HG03280 (cell line): ENCODE data around the gene PHEX.

Experiments used
- ATAC-seq: cut with Tn5 transposase; IDR thresholded peaks from one replicate; pipeline ENCODE4 v1.9.1; 2021; ENCODE audit warnings: mild to moderate bottlenecking, moderate library complexity; ENCODE audit not compliant: unreplicated experiment

PHEX gene

DNA sequence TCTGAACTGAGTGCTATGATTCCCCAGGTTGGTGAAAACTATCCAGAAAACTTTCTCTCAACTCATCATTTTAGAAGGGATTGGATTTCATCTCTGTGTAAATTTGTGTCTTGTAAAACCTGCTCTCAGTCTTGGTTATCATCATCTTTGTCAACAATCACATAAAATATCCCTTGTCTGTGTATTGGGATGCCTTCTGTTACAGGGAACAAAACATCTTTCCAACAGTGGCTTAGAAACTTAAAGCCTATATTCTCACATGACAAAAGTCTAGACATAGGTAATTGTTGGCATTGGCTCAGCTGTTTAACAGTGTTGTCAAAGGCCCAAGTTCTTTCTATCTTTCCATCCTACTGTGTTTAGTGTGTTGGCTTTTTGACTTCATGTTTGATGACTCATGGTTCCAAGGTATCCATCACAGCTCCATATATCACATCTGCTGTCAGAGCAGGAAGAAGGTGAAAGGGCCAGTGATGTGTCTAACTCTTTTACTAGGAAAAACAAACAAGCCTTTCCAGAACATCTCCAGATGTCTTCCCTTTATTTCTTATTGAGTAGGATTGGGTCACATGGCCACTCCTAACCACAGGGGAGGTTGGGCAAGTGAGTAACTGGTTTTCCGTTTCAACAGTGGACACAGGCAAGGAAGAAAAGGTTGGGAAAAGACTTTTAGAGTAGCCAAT lies 65.0 kb downstream of the PHEX start:
- no peak for ATAC-seq

DNA sequence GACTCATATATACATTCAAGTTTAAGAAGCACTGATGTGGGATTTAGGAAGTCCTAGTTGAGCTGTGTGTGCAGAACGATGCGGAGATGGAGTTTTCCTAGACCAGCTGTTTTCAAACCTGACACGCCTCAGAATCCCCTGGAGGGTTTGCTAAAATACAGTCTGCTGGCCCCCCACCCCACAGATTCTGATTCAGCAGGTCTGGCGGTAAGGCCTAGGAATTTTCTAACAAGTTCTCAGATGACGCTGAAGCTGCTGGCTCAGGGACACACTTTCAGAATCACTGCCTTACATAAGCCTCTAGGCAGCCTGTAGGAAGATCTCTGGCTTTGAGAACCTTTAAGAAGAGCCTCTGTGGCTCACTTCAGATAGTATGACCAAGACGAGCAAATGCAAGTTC lies 73.1 kb downstream of the PHEX start:
- no peak for ATAC-seq

DNA sequence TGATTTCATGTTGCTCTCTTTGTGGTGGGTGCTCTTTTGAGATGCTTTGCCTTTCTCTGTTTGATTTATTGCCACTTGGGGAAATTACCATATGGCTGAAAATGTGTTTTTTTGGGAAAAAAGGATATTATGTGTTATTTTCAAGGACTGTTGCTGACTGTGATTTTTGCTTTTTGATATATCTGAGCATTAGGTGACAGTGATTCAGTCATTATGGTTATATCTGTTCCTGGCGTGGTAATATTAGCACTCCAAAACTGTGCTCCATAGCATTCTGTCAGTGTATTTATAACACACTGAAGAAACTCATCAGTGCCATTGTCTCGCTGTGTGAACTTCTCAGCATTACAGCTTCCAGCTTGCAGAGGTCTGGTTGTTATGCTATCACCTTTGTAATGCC lies 73.8 kb downstream of the PHEX start:
- no peak for ATAC-seq

DNA sequence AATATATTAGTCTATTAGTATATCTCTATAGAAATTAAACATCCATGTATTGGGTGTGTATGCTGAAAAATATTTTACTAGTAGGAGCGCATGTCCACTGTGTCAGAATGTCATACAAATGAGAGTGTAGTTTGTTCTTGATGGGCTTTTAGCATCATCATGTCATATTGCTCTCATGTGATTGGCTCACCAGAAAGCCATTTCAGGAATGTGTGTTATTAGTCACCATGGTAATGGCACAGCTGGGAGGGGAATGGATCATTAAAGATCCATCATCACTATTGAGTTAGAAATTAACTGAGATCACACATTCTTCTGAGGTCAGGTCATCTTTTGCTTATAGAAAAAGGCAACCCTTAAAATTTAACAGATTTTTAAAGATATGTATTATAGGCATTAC lies 77.3 kb downstream of the PHEX start:
- no peak for ATAC-seq

DNA sequence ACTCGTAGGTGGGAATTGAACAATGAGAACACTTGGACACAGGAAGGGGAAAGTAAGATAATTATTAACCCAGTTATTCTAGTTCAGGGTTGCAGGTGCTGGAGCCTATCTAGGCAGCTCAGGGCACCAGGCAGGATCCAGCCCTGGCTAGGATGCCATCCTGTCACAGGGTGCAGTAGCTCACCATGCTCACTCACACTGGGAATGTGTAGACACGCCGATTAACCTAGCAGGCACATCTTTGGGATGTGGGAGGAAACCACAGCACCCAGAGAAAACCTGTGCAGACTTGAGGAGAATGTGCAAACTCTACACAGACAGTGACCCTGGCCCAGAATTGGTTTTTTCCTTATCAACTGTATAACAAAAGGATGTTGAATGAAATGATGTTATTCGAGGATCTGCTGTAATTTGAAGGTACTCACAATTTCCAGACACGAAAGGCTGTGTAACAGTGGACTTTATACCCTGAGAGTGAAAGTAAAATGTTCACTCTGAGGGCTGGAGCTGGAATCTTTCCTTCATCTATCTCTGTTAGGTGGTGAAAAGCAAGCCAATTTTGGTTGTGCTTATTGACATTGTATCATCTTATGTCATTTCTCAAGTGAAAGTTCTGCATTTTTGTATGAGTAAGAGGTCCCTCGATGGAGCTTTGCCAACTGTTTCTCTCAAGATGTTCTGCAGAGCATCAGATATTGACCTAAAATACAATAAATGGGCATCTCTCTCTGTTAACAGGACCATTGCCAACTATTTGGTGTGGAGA lies 78.8 kb downstream of the PHEX start:
- no peak for ATAC-seq

DNA sequence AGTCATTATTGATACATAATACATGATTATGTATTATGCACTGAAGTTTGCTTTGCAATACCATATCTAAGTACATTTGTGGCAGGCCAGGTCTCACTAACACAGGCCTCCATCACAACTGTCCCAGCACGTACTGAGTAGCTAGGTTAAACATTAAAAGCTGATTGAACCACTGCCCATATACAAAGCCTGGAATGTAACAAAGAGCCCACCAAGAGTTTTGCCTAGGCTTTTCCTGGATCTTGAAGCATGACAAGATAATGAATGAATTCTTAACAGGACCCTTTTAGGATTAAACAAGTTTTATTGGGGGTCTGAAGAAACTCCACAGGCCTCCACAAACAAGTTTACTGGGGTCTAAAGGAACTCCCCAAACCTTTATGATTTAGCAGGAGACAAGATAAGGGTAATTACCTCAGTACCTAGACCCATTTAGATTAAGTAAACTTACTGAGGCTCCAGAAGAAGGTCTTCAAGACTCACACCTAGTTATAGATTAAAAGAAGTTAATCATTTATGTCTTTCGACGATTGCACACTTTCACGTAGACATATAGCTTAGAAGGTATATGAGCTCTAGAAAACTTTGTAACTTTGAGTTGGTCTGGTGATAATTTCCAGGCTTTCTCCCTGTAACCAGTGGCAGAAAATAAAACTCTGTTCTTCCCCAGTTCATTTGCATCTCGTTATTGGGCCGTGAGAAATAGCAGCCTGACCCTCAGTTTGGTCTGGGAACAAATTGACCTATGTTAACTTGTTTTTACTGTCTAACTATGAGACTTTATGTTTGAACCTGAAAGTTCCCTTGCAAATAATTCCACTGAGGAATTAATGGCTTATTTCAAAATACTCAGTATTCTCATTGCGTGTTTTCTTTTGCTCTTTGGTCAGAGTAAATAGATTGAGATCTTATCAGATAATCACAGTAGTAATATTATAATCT lies 84.8 kb downstream of the PHEX start:
- no peak for ATAC-seq

DNA sequence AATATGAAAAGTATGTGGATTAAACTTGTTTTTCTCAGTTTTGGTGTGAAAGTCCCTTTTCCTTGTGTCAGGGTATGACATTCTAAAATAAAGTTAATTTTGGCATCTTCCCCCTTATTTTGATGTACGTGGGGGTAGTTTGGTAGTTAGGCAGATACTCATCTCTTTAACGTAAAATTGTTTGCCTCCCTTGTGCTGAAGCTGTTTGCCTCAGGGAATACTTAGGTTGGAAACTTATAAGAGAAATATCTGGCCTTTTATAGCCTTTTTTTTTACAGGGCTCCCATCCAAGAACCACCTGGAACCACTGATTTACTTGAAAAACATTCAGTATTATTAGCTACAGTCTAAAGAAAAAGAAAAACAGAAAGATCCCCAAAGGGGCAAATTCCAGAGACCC lies 85.5 kb downstream of the PHEX start:
- ATAC-seq = no peak

DNA sequence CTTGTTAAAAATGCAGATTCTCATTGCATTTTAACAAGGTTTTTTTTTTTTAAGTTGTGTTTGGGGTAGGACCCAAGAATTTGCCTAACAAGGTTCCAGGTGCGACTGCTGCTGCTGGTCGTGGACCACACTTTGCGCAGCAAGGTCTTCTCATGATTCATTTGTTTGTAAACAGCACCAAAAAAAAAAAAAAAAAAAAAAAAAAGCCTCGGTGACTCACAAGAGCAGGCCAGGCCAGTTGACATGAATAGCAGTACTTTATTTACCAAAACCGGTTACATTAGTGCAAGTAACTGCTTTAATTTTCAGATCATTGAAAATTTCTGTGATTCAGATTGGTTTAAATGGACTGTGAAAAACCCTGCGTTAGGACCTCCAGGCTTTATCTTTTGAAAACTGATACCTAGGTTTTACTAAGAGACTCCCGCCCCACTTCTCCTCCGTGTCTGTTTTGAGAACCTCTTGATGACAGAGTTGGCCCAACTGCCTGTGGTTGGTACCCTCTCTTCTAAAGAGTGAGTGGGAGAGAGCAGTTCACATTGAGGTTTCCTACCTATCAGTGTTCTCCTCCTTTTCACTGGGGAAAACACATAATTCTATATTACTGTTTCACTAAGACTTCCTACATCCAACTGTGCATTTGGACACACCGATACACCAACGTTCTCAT lies 86.2 kb downstream of the PHEX start:
- ATAC-seq = no peak

DNA sequence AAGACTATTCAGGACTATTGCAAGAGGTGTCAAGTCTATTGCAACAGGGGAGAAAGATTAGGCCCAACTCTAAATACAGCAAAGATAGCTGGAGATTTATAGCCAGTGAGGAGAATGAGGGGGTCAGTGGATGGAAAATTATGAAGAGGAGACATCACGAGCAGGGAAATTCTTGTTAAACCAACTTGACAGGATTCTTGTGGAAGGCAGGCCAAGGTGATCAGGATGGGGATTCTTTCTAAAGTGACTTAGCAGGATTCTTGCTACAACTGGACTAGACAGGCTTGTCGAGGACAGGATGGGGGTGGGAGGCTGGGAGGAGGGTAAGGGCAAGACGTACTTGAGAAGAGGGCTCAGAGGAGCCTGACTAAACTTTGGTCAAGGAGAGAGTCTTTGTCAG lies 89.0 kb downstream of the PHEX start:
- ATAC-seq = no peak

DNA sequence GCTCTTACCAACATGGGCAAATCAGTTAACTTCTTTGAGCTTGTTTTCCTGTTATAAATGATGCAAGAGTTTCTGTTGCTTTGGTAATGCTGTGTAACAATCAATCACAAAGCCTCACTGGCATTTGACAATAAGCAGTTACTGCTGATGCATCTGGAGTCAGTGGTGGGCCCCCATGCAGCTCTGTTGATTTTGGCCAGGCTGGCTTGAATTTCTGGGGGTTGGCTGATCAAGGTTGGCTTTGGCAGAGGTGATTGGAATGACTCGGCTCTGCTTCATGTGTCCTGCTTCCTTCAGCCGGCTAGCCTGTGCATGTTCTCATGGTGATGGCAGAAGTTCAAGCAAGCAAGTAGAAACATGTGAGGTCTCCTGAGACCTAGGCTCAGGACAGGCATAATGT lies 90.4 kb downstream of the PHEX start:
- no peak for ATAC-seq

DNA sequence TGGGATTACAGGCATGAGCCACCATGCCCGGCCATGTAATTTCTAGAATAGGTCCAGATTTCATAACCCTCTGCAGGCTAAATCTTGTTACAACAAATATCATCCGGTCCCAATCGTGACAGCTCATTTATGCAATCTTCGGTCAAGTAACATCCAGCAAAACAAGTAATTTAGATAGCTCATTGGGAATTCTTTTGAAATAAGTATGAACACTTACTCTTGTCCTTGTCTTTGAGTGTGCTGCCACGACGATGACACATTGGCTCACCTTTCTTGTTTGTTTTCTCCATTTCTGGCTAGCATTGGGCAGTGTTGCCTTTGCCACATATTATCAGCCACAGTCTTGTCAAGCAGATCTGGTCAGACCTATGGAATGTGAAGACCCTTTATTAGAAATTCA lies 92.0 kb downstream of the PHEX start:
- ATAC-seq = no peak

DNA sequence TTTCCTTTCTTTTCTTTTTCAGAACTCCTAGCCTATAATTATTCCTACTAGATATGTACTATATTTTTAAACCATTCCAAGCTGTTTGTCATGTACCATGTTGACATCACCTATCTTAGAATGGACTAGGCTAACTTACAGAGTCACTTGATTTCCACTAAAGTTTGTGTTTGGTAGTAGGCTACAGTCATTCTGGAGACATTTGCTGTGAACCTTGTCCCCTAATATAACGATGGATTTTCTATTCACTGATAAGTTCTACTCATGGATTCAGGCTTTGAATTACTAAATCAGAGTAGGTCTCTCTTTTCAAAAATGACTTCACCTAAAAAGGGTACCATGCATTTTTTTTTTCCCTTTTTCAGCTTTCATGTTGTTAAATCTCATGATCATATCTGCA lies 93.4 kb downstream of the PHEX start:
- ATAC-seq = no peak

DNA sequence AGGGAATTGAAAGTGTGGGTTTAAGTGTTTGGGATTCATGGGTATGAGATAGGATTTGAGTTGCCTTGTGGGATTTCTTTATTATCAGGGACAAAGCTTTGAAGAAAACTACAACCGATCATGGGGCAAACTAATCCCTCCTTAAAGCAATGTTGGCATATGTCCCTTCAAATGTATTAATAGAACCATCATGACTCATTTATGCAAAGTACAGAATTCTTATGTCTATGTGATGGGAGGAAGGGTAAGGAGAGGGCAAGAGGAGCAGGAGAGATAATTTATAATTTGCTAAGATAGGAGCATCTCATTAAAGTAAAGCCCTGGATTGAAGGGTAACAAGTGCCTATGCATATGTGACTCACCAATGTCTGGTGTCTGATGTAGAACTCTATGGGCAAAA lies 94.2 kb downstream of the PHEX start:
- no peak for ATAC-seq

DNA sequence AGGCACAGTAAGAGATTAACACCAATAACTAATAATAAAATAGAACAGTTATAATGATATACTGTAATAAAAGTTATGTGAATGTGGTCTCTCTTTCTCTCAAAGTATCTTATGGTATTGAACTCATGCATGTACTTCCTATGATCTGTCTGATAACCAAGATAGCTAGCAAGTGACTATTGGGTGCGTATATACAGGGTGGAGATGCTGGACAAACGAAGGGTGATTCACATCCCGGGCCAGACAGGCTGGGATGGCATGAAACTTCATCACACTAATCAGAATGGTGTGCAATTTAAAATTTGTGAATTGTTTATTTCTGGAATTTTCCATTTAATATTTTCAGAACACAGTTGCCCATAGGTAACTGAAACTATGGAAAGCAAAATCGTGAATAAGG lies 96.8 kb downstream of the PHEX start:
- ATAC-seq = no peak

DNA sequence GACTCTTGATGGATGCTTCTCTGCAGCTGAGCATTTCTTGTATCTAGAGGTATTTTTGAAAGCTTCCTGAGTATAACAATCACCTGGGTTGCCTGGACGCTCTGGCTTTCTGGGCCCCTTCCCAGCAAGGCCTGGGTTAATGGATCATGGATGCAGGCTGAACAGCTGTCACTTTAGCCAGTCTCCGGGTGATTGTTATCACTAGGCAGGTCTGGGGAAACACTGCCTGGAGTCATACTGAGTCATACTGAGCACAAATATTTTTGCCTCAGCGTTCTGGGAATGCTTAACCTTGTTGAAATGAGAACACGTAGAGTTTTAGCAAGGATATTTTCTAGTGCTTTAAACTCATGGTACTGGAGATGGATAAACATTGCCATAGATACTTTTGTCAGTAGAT lies 102.6 kb downstream of the PHEX start:
- ATAC-seq = no peak

DNA sequence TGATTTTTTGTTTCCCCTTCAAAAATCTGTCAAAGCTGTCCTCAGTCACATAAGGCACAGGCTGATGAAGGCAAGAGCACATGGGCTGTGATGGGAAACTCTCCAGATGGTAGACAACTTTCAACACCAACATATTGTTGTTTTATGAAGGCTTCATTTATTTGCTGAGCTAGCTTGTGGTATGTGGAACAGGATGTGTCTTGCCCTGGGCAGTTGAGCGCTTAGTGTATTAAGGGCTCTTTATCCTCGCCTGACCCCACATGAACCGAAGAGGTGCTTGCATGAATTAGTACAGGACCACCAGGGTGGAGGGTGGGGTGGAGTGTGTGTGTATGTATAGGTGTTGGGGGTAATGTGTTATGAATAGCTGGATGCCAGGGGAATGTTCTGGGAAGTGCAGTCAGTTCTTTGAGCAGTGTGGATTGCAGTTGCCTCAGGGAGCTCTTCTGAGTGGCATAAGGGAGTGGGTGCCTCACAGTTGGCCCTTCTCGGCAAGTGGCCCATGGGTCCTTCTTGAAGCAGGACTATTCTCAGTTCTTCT lies 103.1 kb downstream of the PHEX start:
- ATAC-seq = no peak

DNA sequence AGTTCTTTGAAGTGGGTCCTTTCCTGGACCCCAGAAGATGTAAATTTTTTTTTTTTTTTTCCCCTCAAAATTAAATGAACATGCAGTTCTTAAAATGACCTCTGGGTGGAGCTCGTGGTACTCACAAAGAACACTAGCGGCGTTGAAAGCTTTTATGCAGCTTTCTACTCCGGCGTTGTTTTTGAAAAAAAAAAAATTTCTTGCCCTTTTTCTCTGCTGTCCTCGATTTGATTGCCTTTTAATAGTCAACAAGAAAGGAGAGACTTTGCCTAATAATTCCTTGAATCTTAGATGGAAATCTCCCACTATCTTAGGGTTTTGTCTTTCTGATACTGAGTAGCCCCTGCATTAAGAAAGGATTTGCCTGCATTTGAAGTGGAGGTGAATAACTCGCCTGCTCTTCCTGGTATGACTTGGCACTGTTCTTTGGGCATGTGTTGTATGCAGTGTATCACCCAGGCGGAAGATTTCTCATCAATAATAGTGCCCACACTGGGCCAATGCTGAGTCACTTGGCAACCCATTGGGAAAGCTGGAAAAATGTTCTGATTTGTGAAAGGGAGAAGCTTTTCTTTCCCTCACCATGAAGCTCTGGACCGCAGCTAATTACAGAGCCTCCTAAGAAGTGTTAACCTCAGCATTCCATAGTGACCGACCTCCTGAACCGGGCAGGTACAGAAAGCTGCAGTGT lies 104.0 kb downstream of the PHEX start:
- no peak for ATAC-seq

DNA sequence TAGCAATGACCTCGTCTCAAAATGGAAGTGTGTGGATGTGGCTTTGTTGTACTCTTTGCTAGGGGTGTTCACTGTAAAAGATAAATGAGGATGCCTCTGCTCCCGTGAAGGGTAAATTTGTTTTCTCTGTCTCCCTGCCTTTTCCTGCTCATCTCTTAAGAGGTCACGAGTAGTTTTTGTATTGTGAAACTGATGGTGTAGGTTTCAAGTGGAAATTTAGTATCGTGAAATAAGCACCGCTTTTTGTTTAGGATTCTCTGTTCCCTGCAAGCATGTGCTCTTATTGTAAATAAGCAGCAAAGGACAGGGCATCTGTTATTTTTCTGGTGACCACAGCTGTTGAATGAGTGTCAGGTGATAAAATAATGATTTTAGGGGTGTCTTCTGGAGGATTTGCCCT lies 104.6 kb downstream of the PHEX start:
- no peak for ATAC-seq

DNA sequence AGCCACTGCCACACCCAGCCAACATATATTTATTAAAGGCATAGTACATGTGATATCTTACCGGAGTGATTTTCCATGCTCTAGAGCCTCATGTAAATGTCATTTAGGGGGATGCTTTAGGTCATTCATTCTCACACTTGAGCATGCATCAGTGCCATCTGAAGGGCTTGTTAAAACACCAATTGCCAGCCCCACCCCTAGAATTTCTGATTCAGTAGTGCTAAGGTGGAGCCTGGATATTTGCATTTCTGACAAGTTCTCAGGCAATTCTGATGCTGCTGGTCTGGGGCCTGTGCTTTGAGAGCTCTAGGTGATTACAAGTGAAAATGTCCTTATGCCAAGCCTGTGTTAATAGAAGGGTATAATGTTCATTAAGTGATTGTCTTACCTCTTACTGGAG lies 107.7 kb downstream of the PHEX start:
- ATAC-seq = no peak

DNA sequence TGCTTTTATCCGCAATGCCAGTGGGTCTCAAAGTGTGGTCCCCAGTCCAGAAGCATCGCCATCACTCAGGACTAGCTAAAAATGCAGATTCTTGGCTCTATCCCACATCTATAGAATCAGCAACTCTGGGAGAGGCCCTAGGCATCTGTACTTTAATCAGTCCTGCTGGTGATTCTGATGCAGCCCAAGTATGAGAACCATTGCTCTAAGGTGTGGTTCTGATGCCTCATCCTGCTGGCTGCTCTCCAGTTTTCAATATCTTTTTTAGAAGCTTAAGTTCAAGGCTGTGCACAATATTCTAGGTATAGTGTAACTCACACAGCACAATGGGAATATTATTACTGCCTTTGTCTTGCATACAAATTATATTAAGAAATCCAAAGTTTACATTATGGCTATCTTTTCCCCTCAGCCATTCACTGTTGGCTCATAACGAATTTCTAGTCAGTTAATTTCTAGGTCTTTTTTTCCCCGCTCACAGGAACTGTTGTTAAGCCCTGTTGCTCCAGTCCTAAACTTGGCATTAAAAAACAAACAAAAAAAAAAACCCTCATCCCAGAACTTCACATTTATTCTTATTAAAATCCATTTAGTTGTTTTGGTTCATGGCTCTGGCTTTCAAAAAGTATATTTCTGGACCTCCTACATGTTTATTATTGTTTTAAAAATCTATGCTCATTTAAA lies 109.1 kb downstream of the PHEX start:
- ATAC-seq = no peak
